ENCODE results near the gene CCDC148.
"Not testable (repeated sequence)": the region's sequence is repeated elsewhere in the genome, so short reads cannot be mapped to it uniquely, and the experiment has no call there.

CCDC148 gene

DNA sequence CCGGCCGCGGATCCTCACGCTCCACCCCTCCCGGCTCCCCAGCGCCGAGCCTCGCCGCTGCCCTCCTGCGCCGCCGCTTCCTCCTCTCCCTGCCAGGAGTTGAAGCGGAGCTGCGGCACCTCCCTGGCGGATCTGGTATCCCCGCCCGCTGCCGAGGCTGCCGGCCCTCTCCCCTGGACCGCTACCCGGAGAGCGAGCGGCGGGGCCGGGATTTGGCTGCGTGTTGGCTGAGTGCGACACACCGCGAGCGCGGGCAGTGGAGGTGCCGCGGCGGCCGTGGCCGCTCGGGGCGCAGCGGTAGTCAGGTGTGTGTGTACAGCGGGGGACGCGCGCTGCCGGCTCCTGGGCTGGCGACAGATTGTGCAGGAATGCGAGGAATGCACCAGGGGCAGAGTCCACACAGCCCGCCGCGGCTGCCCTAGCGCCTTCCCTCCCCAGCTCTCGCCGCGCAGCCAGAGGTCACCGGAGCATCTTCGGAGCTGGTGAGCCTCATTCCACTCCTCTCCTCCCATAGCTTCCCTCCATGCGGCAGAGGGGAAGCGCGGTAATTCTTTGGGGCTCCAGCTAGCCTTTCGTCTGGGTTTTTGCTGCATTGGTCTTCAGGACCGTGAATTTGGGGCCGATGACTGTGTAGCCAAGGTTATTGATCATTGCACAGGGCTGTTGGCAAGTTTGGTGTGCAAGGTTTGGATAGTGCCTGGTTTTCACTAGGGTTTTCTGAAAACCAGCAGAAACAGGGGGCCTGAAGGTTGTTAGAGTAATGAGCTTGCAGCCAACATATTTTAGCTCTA, 1.5 kb upstream of the CCDC148 start:
- no peak for DNase-seq (ENCODE audit: low read depth, low spot score)
- peak overlapping the region; percentile 73 for H3K4me3 ChIP-seq (ENCODE audit: low read length)

DNA sequence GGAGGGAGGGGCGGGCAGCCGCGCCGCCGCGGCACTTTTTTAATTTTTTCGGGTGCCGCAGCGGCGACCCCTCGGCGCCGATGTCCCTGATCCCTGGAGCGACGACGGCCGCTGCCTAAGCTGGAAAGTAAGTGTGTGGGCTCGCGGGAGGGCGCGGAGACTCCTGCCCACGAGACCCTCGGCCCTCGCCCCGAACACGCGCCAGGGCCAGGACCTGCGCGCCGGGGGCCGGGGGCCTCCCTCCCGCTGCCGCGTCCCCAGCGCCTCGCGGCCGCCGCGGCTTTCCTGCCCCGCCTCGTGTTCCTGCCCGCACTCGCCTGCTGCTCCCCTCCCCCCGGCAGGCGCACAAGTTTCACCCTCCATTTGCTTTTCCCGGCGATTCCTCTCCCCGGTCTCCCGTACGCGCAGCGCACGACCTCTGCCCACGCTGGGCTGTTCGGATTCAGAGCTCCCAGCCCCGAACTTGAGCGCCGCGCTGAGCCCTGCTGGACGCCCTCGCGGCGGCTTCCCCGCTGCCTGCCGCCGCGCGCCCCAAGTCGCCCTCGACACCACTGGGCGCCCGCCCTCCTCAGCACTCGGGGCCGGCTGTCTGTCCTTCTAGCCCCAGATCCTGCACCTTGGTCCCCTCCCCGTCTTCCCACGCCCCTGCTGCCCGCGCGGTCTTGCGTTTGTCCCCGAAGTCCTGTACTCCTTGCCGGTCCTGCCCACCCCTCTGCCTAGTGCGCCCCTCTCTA, 706 bp upstream of the CCDC148 start:
- no peak for DNase-seq (ENCODE audit: low read depth, low spot score)
- H3K4me3 ChIP-seq (ENCODE audit: low read length), result peak overlapping the region; percentile 73

DNA sequence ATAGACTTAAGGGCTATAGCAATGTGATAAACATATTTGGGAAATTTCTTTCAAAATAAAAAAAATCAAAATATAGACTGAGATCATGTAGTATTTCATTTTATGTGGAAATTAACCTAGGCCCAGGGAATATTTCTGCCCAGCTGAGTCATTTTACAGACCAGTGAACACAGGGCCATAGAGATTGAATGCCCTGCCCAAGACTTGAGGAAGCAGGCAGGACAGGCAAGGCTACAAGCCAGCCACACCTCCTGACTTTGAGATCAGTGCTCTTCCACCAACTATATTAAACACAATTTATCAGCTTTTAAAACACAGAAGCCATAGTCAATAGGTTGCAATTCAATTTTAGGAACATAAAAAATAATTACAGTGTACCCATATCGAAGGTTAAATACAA, 12.9 kb downstream of the CCDC148 start:
- no peak for DNase-seq (ENCODE audit: low read depth, low spot score)
- H3K4me3 ChIP-seq (ENCODE audit: low read length), result no peak overlapping the region

DNA sequence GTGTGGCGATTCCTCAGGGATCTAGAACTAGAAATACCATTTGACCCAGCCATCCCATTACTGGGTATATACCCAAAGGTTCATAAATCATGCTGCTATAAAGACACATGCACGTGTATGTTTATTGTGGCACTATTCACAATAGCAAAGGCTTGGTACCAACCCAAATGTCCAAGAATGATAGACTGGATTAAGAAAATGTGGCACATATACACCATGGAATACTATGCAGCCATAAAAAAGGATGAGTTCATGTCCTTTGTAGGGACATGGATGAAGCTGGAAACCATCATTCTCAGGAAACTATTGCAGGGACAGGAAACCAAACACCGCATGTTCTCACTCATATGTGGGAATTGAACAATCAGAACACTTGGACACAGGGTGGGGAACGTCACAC, 17.5 kb downstream of the CCDC148 start:
- not testable (repeated sequence) for H3K4me3 ChIP-seq (ENCODE audit: low read length); DNase-seq (ENCODE audit: low read depth, low spot score)

DNA sequence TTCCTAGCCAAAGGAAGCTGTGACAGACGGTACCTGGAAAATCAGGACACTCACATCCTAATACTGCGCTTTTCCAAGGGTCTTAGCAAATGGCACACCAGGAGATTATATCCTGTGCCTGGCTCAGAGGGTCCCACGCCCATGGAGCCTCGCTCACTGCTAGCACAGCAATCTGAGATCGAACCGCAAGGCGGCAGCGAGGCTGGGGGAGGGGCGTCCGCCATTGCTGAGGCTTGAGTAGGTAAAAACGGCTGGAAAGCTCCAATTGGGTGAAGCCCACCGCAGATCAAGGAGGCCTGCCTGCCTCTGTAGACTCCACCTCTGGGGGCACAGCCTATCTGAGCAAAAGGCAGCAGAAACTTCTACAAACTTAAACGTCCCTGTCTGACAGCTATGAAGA, 22.8 kb downstream of the CCDC148 start:
- DNase-seq (ENCODE audit: low read depth, low spot score), result not testable (repeated sequence)

DNA sequence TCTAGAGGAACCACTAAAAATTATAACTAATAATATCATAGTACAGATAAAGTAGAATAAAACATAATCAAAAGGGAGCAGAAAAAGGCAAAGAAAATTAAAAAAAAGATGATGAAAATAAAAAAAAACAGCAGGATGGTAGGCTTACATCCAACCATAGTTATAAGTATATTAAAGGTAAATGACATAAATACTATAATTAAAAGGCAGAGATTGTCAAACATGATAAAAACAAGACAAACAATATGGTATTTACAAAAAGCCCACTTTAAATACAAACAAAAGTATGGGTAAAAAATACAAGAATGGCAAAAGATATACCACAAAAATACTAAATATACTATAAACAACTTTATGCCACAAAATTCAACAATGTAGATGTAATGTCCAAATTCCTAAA, 24.4 kb downstream of the CCDC148 start:
- no peak overlapping the region for H3K4me3 ChIP-seq (ENCODE audit: low read length)
- DNase-seq (ENCODE audit: low read depth, low spot score), result no peak

More for the DNA sequence above, 22.8 kb downstream of the CCDC148 start:
- not testable (repeated sequence) for H3K4me3 ChIP-seq (ENCODE audit: low read length)

DNA sequence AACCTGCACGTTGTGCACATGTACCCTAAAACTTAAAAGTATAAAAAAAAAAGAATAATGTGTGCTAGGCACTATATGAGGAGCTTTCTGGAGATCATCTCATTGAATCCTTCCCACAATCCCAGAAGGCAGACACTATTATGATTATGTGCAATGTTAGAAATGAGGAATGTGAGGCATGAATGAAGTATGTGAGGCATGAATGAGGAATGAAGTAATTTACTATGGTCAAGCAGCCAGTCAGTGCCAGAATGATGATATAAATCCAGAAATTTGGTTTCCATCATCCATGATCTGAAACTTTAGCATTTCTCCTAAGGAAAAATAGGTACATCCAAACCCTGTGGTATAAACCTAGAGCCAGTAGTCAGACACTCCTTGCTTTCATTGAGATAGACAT, 42.0 kb downstream of the CCDC148 start:
- no peak for DNase-seq (ENCODE audit: low read depth, low spot score)
- no peak overlapping the region for H3K4me3 ChIP-seq (ENCODE audit: low read length)

DNA sequence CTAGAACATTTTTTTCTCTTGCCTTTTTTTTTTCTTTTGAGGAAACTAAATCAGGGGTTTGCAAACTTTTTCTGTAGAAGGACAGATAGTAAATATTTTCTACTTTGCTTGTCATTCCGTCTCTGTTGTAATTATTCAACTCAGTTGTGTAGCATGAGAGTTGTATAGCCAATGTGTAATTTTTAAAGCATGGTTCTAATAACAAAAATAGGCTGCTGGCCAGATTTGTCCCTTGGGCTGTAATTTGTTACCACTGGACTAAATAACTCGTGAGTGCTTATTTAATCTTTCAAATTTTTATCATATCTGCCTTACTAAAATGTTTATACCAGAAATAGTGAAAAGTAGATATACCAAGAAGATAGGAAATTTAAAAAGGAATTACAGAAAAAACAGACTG, 43.0 kb downstream of the CCDC148 start:
- no peak for DNase-seq (ENCODE audit: low read depth, low spot score)
- no peak overlapping the region for H3K4me3 ChIP-seq (ENCODE audit: low read length)

DNA sequence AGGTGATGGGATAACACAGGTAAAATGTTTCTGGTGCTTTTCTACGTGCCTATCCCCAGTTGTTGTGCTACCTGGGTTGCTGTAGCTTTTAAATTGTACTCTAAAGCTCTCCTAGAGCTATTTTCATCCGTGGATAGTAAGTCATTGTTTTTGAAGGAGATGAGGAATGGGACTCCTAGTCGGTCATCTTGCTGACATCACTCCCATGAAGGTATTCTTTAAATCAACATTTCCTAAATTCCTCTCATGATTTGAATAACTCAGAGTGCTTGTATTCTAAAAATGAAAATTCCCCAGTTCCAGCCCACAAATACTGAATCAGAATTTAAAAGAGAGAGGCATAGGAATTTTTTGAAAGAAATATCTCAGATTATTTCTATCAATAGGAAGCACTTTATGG, 44.3 kb downstream of the CCDC148 start:
- H3K4me3 ChIP-seq (ENCODE audit: low read length), result no peak overlapping the region
- DNase-seq (ENCODE audit: low read depth, low spot score), result no peak

DNA sequence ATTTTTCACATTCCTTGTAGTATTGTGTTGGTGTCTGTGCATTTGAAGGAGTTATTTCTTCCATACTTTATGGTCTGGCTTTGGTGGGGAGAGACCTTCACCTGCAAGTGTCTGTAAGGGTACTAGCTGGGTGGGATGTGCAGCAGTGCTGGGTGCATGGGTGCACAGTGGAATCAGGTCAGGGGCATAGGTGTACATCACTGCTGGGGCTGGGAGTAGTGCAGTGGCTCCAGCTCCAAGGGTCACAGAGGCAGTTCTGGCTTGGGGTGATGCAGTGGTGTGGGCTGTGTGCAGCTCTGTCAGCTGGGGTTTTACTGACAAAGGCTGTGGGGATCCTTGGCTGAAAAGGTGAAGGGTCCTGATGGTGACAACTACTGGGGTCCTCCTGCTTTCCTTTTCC, 44.8 kb downstream of the CCDC148 start:
- no peak for DNase-seq (ENCODE audit: low read depth, low spot score)
- H3K4me3 ChIP-seq (ENCODE audit: low read length), result no peak overlapping the region

DNA sequence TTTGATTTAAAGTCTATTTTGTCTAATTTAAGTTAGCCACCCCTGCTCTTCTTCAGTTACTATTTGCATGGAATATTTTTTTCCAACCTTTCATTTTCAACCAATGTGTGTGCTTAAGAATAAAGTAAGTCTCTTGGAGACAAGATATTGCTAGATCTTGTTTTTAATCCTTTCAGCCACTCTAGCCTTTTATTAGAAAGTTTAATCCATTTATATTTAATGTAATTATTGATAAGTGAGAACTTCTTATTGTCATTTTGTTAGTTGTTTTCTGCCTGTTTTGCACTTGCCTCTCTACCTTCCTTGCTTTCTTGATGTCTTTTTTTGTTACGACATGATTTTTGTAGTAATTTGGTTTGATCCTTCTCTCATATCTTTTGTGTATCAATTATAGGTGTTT, 46.4 kb downstream of the CCDC148 start:
- H3K4me3 ChIP-seq (ENCODE audit: low read length), result no peak overlapping the region
- no peak for DNase-seq (ENCODE audit: low read depth, low spot score)

DNA sequence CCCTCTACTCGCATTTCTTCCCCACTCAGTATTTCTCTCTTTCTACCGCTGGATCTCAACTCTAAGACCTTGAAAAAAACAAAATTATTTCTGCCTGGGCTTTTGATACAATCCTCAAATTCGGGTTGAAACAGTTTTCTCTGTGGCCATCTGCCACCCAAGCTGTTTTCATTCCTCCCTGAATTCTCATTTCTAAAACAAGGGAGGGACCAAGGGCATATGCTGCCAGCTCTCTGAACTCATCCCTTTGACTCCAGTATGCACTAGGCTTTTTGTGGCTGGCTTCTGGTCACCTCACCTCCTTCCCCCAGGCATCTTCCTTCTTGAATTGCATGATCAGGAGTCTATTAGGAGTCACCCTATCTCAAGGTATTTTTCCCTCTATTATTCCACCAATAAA, 49.5 kb downstream of the CCDC148 start:
- H3K4me3 ChIP-seq (ENCODE audit: low read length), result no peak overlapping the region
- no peak for DNase-seq (ENCODE audit: low read depth, low spot score)

DNA sequence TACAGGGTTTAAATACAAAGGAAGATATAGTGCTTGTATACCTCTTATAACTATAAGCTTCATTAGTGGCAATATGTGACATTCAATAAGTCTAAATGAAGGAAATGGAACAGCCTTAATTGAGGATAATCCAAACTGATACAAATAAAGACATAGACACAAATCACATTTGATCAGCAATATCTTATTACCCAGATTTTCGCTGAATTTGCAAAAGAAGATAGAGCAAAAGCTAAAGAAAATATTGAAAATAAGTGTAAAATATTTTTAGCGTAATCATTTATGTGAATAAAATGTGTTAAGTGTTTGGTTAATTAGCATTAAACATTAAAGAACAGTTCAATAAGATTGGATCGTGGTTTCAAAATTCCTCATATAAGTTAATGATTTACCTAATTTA, 51.2 kb downstream of the CCDC148 start:
- DNase-seq (ENCODE audit: low read depth, low spot score), result no peak
- H3K4me3 ChIP-seq (ENCODE audit: low read length), result no peak overlapping the region

DNA sequence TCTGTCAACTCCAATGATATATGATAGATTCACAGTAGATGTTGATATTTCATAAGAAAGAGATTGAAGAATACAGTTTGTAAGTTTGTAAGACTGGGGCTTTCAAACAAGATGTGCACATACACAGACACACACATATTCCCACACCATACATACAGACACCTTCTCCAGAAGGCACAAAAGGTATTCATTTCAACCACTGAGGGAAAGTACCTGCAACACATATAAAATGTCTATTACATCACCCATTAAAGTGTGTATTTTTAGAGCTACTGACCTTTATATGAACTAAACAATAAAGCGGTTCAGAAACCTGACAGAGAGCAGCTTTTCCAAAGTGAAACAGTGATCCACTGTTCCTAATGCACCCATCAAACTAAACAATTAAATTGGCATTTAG, 53.3 kb downstream of the CCDC148 start:
- DNase-seq (ENCODE audit: low read depth, low spot score), result no peak

DNA sequence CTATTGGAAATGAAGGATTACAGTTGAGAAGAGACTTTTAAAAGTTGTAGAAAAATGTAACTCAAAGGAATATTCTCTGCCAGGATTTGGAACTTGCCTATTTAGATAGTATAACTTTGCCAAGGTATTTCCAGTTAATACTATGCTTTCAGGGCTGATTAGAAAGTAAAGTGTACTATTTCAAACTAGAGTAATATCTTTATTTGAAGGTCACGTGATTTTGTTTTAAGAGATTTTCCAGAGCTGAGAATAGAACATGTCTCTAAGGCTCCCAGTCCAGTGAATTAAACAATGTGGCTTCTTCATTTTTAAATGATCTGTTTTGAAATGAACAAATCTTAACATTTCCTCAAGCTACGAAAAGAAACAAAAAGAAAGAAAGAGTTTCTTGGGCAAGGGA, 53.9 kb downstream of the CCDC148 start:
- DNase-seq (ENCODE audit: low read depth, low spot score), result no peak

More for the DNA sequence above, 53.3 kb downstream of the CCDC148 start:
- H3K4me3 ChIP-seq (ENCODE audit: low read length), result no peak overlapping the region

DNA sequence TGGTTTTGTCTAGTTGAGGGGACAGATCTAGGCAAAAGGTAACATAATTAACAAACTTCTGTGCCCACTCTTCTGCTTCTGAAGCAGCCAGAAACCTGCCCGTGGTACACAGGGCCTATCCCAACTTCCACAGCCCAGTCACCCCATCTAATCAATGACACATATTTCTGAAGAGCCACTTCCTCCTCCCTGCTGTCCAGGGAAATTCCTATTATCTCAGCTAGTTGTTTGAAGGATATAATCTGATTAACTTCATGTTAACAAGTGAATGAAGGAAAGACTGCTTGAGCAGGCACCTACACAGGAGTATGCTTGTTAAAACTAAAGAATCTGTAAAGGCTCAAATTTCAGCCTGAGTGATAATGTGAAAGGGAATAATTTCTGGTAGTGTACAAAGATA, 61.4 kb downstream of the CCDC148 start:
- DNase-seq (ENCODE audit: low read depth, low spot score), result no peak
- no peak overlapping the region for H3K4me3 ChIP-seq (ENCODE audit: low read length)

More for the DNA sequence above, 53.9 kb downstream of the CCDC148 start:
- no peak overlapping the region for H3K4me3 ChIP-seq (ENCODE audit: low read length)

DNA sequence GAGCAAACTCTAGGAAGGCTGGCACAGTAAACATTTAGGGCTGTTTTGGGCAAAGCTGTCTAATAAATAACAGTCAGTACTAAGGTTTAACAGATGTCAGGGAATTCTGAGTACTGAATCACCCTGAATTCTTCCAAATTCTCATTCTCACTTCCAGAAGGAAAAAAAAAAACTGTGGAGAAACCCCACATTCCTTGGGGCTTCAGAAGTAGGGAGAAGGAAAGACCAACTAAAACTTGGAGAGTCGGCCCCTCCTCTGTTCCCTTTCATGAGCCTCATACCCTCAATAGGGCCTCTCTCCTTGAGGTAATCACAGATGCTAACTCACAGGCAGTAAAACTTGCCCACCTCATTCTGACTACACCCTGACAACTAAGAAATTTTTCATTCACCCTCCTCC, 62.1 kb downstream of the CCDC148 start:
- DNase-seq (ENCODE audit: low read depth, low spot score), result no peak

DNA sequence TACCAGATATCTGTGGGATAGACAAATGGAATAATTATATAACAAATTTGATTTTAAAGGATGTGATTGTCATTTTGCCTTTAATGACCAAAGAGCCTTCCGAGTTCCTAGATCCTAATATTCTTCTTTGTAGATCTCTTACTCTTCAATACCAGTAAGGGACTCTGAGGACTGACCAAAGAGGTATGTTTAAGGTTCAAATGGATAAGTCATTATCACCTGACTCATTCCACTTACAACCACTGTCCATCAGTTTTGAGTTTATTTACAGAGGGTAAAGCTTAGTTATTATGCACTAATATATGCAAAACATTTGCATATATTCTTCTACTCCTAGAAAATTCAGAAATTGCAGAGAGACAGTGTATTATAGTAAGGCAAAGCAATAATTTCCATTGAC, 62.7 kb downstream of the CCDC148 start:
- no peak for DNase-seq (ENCODE audit: low read depth, low spot score)
- H3K4me3 ChIP-seq (ENCODE audit: low read length), result no peak overlapping the region

More for the DNA sequence above, 62.1 kb downstream of the CCDC148 start:
- no peak overlapping the region for H3K4me3 ChIP-seq (ENCODE audit: low read length)

DNA sequence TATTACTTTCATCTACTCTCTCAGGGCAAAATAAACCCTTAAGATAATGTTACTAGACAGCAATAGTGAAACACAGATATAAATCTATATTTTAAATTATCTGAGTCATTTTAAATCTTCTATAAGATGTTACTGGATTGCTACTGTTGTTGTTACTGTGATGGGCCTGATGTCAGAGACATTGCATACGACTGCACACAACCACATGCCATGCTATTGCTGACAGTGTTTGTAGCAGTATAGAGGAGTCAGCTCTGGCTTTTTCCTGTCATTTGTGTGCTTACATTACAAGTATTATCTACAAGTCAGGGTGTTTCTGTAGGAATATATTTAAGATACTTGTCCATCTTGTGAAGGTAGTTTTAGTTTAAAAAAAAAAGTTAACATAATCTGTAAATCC, 63.9 kb downstream of the CCDC148 start:
- no peak overlapping the region for H3K4me3 ChIP-seq (ENCODE audit: low read length)
- DNase-seq (ENCODE audit: low read depth, low spot score), result no peak

DNA sequence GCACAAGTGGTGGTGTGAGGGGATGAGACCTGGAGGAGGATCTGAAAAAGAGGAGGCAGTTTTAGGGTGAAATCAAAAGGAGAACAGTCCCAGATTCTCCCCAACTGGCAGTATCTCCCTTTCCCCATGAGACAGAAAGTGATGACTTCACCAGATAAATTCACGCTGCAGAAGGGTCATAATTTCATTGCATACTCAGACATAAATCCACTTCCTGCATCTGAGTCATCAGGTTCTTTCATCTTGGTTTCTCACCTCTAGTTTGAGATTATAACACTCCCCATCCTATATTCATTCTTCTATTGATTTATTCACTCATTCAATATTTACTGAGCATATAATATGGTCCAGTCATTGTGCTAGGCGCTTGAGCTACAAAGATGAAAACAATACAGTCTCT, 64.7 kb downstream of the CCDC148 start:
- no peak for DNase-seq (ENCODE audit: low read depth, low spot score)
- no peak overlapping the region for H3K4me3 ChIP-seq (ENCODE audit: low read length)

DNA sequence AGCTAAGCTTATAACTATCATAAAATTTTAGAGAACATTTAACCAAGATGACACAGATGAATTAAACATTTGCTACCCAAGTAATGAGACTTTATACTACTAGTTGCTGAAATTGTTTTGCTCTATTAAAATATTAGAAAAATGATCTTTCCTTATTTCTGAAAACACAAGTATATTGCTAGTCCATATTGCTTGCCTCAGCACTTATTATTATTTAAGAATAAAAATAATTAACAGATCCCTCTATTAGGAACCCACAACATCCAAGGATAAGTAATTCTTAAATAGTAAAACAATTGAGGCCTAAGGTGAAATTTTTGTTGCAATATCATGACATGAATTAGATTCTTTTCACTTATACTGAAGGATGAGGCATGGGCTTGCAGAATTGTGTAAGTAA, 65.2 kb downstream of the CCDC148 start:
- no peak for DNase-seq (ENCODE audit: low read depth, low spot score)
- H3K4me3 ChIP-seq (ENCODE audit: low read length), result no peak overlapping the region

Measured in Jurkat, Clone E6-1 (cell line).